Activated CD4-positive, alpha-beta T cell treated with anti-CD3 and anti-CD28 coated beads, Interleukin-2, Interleukin-6, amounts not matched to agents 100 ng/mL and 50 ng/mL, durations not matched to agents 16 hours and 8 hours (primary cell): ENCODE measurements around the gene ZNF280B.
A peak's percentile ranks its signal among the peaks of the same experiment; 100 is the strongest.
"Not testable (repeated sequence)": the region's sequence is repeated elsewhere in the genome, so short reads cannot be mapped to it uniquely, and the experiment has no call there.

ENCODE experiments used
- DNase-seq: peaks from one replicate; pipeline ENCODE4 v3.0.0-alpha.2; 2020

Gene ZNF280B

DNA sequence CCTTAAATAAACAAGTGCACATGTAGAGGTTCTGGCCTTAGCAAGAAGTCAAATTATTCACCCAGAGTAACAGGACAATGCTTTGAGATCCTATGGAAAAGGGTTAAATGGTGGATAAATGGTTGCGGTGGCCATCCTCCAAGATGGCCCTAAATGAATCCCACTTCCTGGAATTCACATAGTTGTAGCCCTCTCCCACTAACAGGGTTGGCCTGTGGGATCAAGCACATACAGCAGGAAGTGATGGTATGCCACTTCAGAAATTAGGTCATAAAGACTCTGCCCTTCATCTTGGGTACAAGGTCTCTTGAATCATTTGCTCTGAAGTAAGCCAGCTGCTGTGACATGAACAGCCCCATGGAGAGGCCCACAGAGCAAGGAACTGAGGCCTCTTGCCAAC, 1.8 kb downstream of the ZNF280B start:
- DNase-seq = no peak

DNA sequence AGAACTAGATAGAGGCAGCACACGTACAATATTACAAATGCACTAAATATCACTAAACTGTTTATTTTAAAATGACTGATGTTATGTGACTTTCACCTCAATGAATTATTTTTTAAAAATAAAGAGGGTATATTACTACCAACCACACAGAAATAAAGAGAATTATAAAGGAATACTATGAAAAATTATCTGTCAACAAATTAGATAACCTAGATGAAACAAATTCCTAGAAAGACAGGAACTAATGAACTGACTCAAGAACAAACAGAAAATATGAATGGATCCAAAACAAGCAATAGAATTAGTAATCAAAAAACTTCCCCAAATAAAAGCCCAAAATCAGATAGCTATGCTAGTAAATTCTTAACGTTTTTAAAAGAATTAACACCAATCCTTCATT, 10.3 kb downstream of the ZNF280B start:
- no peak for DNase-seq

DNA sequence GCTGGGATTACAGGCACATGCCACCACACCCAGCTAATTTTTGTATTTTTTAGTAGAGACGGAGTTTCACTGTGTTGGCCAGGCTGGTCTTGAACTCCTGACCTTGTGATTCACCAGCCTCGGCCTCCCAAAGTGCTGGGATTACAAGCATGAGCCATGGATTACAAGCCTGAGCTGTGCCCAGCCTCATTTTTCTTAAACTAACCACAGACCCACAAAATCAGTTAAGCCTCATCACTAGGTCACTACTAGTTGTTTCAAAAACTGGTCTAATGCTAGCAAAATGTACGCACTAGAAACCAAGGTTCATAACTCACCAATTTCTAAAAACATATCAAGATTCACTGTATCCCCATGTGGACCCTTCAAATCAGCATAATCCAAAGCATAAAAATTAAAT, 17.0 kb downstream of the ZNF280B start:
- DNase-seq = not testable (repeated sequence)

DNA sequence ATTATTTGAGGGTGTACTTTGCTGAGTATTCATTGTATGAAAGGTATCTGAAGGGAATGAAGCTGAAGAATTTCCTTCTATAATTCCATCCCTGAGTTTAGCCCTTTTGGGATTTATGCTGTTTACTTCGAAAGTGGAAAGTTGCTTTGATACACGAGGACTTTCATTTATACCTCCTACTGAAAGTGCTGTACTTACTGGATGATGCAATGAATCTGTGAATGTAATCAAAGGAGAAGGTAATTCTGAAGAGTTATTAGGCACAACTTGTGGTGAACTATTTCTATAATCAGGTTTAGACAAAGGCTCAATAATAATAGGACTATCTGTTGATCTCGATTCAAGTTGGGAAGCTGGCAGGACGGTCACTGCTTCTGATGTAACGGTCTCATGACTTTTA, 19.8 kb downstream of the ZNF280B start:
- DNase-seq = no peak

DNA sequence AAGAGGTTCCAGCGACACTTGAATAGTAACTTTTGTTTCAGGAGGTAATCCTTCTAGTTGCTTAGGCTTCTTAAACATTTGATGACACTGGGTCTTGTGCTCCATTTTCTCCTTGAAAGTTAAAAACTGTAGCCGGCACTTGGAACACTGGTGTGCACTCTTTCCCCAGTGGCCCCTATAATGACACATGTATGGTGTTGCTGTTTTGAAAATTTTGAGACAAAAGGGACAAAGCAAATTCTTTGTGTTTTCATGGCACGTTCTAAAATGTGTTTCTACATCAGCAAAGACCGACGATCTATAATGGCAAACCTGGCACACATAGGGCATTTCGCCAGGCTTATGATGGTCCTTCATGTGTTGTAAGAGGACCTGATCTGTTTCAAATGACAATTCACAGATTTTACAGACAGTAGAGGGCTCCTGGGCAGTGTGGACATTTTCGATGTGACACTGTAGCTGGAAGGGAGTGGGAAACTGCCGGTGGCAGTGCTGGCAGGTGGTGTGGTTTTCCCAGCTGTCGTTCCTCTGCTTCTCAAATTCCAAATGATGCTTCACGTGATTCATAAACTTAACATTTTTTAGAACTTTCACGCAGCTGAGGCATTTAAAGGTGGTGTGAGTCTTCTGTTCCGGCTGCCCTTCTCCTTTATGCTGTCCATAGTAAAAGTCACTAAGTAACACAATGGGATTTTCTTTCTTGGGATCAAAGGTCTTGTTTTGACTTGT, 20.5 kb downstream of the ZNF280B start:
- no peak for DNase-seq

DNA sequence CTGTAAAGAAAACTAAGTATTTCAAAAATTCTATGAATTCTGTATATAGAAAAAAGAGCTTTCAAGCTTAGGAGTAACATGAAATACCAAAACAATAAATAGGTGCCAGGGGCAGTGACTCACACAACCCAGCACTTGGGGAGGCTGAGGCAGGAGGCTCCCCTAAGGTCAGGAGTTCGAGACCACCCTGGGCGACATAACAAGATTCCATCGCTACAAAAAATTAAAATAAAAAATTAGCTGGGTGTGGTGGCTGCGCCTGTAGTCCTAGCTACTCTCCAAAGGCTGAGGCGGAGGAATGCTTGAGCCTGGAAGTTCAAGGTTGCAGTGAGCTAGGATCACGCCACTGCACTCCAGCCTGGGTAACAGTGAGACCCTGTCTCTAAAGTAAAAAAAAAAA, 21.5 kb downstream of the ZNF280B start:
- no peak for DNase-seq

DNA sequence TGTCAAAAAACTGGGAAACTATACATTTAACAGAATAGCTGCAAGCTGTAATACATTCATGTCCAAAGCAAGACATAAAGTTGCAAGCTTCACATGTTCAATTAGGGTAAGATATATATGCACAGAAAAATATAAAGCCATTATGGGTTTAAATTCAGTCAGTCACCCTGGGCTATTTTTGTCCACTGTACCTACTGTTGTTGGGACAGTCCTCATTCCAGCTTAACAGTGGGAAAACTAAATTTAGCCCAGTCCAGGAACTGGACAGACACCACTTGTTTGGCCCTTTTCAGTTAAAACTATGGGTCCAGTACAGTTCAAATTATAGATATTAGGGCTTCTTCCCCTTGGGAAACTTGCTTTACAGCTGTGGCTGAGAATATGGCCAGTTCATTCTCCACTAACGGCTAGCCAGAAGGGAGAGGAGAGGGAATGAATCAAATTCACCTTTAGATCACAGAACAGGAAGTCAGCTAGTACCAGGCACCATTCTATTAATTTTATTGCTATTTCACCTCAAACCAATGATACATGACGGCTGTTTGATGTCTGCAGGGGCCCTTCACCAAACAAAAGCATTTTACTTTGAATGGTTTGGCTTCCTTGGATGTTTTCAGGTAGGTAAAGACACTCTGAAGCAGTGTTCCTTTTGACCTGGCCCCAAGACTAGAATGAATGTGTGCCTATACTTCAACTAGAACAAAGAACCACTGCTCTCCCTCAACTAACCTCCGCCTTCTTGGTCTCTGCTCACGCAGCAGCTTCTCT, 22.2 kb downstream of the ZNF280B start:
- DNase-seq = no peak

DNA sequence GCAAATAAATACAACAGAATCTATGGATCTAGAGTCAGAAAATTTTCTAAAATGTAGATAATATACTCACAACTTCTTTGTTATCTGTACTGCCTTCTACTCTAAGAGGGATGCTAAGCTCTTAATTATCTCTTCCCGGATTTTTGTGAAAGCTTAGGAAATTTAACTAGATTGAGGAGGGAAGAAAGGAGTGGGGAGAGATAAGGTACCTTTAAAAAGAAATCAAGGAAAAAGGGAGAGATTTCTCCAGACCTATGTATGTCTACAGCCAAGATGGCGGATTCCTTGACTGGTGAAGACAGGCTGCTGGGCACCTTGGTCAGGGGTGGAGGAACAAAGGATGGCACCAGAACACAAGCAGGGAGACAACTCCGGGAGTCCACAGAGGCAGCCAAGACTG, 23.0 kb downstream of the ZNF280B start:
- no peak for DNase-seq

DNA sequence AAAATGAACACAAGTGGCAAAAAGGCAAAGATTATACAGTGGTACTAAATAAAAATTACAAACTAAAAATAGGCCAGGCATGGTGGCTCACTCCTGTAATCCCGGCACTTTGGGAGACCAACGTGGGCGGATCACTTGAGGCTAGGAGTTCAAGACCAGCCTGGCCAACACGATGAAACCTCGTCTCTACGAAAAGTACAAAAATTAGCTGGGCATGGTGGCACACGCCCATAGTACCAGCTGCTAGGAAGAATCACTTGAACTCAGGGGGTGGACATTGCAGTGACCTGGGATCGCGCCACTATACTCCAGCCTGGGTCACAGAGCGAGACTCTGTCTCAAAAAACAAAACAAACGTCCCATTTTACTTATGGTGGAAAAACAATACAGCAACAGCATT, 24.5 kb downstream of the ZNF280B start:
- no peak for DNase-seq

DNA sequence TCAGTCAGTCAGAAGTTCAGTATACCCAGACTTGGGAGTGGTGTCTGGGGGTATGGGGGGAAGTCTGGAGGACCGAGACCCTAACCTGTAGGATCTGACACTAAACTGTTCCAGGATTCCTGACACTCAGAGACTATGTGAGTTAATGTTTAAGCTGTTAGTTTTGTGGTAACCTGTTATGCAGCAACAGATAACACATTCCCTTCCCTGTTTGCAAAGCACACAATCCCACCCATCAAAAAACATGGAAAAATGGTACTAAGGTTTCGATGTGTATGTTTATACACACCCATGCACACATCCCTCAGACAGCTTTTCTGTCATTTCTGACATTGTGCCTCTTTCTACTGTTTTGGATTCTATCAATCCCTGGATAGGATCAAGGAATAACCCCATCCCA, 27.6 kb downstream of the ZNF280B start:
- no peak for DNase-seq

DNA sequence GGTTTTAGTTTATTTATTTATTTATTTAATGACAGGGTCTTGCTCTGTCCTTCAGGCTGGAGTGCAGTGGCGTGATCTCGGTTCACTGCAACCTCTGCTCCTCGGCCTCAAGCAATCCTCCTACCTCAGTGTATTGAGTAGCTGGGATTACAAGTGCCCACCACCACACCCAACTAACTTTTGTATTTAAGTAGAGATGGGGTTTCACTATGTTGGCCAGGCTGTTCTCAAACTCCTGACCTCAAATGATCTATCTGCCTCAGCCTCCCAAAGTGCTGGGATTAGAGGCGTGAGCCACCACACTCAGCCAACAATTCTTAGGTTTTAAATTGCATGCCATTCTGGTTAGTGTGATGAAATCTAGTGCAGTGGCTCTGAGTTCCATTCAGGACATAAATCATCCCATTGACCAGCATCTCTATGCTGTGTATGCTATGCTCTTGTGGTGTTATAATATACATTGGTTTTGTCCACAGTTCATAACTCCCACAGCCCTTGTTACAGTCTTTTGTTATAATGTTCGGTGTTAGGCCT, 28.5 kb downstream of the ZNF280B start:
- no peak for DNase-seq

DNA sequence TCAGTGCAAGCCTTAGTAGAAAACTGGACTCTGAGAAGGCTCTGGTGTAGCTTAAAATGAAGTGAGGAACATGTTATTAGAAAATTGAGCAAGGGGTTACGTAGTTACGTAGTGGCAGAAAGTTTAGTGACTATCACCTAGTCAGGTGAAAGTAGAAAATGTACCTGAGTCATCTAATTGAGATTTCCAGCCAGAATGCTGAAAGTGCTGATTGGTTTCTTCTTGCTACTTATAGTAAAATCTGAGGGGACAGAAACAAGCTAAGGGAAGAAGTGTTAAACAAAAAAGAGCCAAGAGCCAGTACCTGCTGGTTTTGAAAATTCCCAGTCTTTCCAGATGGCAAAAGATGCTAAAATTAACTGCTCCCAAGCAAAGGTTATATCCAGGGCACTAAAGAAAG, 29.4 kb downstream of the ZNF280B start:
- DNase-seq = no peak

DNA sequence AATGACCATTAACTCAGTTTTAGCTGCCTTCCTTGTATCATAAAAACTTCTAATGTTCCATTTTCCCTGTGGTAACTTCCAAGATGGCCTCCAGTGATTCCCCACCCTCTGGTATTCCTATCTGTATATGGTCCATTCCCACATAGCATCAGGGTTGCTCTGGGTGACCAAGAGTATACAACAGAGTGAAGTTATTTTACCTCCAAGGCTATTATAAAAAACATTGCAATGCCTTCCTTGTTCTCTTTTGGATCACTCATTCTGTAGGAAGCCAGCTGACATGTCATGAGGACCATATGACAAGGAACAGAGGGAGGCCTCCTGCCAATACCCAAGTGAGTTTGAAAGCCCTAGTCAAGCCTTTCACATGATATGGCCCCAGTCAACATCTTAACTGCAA, 30.1 kb downstream of the ZNF280B start:
- no peak for DNase-seq

DNA sequence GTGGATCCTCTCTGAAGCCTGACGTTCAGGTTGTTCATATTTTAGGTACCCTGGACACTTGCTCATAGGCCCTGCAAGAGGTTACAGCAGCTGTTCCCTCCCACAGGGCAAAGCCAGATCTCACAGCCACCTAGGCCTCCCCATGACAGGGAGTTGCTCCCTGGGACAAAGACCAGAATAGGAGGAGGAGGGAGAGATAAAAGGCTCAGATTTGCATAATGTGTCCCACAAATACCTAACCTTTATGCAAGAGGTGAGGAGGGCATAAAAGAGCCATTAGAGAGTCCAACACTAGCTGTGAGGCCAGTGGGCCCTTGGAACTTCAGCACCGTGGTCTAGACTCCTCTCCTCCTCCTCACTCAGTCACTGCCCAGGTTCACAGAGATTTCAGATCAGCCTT, 33.8 kb downstream of the ZNF280B start:
- no peak for DNase-seq

DNA sequence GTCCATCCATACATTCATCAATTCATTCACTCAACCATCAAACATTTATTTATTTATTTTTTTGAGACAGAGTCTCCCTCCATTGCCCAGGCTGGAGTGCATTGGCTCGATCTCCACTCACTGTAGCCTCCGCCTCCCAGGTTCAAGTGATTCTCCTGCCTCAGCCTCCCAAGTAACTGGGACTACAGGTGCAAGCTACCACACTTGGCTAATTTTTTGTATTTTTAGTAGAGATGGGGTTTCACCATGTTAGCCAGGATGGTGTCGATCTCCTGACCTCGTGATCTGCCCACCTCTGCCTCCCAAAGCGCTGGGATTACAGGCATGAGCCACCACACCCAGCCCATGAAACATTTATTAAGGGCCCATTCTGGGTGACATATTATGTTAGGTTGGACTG, 37.4 kb downstream of the ZNF280B start:
- DNase-seq = not testable (repeated sequence)

DNA sequence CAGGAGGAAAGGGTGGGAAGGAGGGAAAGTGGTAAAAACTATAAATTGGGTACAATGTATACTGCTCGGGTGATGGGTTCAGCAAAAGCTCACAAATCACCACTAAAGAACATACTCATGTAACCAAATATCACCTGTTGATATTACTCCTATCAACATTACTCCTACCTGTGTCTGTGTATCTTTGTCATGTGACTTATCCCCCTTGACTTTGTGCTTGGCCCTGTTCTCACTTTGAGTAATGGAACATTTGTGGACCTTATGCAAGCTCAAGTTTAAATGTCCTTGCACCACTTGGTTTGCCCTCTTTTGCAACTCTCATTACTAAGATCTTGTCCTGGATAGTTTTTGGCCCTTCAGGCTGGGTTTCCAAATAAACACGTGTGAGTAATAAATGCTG, 39.0 kb downstream of the ZNF280B start:
- no peak for DNase-seq

DNA sequence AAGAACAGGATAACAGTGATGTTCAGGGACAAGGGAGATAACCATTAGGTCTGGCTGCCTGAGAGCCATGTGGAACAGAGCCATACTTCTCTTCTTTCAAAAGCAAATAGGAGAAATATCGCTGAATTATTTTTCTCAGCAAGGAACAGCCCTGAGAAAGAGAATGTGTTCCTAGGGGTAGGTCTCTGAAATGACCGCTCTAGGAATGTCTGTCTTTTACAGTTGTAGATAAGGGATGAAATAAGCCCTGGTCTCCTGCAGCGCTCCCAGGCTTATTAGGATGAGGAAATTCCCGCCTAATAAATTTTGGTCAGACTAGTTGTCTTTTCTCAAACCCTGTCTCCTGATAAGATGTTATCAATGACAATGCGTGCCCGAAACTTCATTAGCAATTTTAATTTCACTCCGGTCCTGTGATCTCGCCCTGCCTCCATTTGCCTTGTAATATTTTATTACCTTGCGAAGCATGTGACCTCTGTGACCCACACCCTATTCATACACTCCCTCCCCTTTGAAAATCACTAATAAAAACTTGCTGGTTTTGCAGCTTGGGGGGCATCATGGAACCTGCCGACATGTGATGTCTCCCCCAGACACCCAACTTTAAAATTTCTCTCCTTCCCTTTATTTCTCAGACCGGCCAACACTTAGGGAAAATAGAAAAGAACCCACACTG, 39.6 kb downstream of the ZNF280B start:
- not testable (repeated sequence) for DNase-seq

DNA sequence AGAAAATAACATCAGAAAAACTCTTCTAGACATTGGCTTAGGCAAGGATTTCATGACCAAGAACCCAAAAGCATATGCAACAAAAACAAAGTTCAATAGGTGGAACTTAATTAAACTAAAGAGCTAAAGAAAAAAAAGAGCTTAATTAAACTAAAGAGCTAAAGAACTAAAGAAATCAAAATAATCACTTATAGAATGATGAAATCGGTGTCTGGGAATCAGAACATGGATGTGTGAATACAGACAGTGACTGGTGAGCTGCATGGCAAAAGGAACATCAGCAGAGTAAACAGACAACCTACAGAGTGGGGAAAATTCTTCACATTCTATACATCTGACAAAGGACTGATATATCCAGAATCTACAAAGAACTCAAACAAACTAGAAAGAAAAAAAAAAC, 41.4 kb downstream of the ZNF280B start:
- no peak for DNase-seq

DNA sequence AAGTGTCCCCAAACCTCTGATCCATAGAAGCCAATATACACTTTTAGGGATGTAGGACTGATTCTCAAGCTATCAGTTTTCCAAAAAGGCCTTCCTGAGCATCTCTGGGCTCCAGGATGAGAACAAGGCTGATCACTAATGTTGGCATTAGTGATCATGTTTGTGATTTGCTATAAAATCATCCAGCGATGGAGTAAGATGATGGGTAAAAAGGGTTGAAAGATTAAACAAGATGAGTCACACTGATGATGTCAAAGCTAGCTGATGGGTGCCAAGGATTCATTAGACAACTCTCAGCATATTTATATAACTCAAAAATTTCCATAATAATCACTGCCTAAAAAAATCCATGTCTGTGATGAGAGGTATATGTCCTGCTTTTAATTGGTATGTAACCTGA, 42.8 kb downstream of the ZNF280B start:
- no peak for DNase-seq

DNA sequence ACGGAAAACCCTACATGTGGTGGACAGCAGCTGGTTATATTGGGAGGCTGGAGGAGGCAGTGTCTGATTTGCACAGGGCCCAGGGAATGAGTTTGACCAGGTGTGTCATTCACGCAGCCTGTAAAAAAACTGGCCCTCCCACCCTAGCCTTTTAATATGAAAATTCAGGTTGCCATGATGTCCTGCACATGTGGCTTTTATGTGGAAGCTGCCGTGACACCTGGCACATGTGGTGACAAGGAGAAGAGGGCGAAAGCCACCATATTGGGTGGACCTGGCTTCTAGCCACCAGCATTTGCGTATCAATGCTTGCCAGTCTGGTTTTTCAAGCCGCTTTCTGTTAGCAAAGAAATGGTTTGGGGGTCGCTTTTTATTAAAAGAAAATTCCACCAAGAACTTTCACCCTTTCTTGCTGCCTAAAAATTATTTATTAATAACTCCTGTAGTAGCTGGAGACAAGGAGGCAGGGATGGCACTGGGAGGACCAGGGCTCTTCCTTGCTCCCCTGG, 43.4 kb downstream of the ZNF280B start:
- no peak for DNase-seq

DNA sequence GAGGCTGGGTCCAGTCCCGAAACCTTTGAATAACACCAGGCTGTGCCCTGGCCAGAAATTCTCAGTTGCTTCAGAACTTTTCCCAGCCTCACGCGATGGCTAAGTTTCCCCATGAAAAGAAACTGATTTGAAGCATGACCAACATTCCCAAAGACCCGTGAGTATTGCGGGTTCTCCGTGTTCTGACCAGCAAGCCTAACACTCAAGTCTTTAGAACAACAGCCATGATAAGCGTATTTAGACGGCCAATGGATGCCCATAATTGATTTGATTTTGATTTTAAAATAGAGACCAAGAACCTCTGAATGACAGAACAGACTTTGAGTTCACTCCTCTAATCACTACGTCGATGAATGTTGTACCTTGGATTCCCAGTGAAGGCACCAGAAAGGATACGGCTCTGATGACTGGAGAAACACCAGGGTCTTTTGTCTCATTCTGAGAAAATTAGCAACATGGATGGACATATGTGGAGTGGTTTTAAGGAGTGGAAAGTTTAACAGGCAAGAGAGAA, 43.9 kb downstream of the ZNF280B start:
- no peak for DNase-seq

DNA sequence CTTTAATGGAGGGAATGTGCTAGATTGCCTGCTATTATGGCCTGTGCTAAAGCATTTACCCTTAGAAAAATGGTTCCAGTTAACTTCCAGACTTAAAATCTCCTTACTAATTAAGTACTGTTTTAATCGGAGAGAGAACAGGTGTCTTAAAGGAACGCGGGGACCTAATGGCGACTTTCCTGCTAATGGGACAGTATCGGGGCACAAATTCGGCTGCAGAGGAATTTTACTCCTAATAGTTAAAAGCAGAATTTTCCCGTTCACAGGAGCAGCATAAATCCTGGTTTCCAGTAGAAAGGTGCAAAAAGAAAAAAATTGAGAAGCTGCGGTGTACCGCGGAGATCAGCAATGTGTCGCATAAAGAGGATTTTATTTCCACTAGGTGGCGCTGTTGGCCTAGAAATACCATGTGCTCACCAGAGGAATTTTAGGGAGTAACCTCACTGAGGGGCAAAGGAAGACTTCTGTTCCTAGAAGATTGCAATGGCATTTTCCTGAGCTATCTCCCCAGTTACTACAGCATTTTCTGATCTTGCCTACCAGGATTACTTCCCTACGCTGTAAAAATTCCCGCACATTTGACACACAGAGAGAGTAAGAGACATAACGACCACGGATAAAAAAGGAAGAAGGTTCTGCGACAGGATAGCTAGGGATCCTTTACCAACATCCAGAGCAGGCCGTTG, 44.5 kb downstream of the ZNF280B start:
- DNase-seq = peak; percentile 76
